Hematopoietic multipotent progenitor cell treated with erythropoietin and hydrocortisone succinate and interleukin-3 and kit ligand, for 4 days (in vitro differentiated cells): ENCODE data around the gene USP32.
"Not testable (repeated sequence)": the region's sequence is repeated elsewhere in the genome, so short reads cannot be mapped to it uniquely, and the experiment has no call there.

Source experiments
- DNase-seq: peaks from one replicate; pipeline ENCODE4 v3.0.0-alpha.2; 2015

USP32 gene

DNA sequence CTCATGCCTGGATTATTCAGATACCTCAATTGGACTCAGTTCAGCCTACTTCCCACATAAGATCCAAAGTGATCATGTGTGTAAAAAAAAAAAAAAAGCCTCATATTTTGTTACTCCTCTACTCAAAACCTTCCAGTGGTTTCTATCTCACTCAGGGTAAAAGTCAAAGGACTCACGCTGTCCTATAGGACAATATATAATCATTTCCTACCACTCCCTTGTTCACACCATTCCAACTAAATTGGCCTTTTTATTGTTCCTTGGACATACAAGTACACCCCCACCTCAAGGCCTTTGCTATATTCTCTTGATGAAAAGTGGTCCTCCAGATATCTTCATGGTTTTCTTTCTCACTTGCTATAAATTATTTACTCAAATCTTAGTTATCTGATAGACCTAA lies 99.2 kb downstream of the USP32 start:
- no peak for DNase-seq

DNA sequence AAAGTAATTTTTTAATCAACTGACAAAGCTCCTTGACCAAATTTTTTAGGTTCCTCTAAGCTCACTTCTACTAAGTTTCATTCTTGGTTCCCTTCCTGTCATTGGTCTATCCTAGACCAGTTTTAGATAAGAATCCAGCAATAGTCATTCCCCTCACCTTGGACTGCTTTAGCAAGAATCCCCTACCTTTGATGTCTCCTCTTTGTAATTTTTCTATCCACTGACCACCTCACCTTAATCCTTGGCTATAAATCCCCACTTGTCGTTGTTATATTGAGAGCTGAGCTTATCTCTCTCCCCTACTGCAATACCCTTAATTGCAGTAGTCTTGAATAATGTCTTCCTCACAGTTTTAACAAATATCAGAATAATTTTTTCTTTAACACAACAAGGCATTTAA lies 107.2 kb downstream of the USP32 start:
- DNase-seq = no peak

DNA sequence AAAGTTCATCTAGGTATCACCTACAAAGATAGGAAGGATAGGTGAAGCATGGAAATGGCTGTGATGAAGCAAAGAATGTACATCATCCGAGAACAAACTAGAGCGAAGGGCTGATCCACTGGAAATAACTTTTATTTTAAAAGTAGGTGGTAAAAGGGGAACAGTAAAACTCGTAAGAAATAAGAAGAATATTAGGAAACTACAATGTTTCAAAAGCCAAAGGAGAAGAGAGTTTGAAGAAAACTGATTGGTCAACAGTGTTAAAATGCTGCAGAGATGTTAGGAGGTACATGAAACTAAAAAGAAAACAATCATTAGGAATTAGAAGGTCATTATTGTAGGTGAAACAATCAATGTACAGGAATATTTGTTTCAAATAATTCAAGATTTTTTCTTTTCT lies 108.1 kb downstream of the USP32 start:
- no peak for DNase-seq

DNA sequence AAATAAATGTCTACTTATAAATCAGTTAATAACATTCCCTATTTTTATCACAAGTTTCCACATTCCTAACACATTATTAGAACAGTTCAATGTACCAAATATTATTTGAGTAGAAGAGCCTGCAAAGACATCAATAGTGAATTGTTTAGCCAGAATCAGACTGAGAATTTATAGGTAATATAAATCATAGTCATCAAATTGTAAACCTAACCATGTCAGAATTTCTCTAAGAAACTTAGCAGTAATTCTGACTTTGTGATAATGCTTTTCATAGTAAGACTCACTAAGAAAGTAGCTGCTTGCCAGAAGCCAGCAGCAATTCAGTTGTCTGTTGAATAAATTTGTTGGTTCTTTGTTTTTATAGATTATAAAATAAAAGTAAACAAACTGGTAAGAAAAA lies 111.3 kb downstream of the USP32 start:
- DNase-seq = no peak

DNA sequence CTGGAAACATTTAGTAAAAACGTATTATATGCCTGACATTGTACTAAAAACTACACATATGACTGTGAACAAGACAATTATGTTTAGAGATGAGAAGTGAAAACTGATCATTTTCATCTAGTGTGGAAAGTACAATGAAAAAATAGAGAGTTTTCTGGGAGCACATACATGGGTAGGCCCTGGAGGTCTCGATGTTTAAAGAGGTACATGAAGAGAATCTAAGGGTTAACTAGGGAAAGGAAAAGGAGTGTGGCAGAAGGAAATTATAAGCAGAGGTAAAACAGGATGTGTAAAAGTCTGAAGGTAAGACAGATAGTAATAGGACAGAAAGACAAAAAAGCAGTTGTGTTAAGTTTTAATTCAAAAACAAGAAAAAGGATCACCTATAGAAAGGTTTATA lies 113.7 kb downstream of the USP32 start:
- DNase-seq = no peak

DNA sequence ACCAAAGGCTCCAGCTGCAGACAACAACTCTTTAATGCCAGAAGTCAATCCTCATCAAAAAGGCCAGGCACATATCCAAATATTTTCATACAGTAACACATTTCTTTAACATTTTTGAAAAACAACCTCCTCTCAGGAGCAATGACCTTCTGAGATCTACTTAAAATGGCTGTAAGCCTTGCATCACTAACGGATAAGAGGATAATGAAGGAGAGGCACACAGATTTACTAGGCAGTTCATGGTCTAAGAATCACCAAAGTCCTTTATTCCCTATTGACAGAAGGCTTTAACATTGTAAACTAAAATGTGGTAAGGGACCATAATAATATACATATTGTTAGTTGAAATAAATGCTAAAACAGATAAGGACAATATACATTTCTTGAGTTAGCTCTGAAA lies 114.7 kb downstream of the USP32 start:
- DNase-seq = no peak

DNA sequence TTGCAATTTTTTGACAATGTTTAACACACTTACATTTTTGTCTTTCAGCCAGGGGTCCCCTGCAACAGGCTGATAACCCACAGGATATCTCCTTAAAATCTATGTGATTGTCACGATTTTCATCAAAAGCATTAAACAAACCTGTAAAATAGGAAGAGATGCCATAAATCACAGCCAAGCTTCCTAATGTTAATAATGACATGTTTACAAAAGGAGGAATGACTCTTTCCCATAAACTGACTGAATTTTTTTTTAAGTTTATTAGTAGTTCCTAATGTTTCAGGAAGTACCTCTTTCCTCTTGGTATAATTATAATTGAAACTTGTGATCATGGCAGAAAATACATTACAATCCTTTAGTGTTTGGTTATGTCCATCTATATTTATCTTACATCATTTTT lies 122.5 kb downstream of the USP32 start:
- DNase-seq = no peak

DNA sequence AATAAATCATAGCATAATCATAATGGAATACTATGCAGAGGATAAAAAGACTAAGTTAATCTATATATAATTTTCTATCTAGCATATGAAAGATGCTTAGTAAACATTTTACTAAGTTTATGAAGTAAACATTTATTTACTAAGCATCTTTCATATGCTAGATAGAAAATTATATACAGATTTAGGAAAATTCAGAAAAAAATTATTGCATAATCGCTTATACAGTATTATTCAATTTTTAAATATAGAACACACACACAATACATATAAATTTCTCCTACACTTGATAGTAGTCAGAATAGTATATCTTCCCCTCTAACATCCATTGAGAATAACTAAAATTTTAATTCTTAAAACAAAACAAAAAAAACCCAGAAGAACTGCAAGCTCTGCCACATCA lies 131.4 kb downstream of the USP32 start:
- DNase-seq = no peak

DNA sequence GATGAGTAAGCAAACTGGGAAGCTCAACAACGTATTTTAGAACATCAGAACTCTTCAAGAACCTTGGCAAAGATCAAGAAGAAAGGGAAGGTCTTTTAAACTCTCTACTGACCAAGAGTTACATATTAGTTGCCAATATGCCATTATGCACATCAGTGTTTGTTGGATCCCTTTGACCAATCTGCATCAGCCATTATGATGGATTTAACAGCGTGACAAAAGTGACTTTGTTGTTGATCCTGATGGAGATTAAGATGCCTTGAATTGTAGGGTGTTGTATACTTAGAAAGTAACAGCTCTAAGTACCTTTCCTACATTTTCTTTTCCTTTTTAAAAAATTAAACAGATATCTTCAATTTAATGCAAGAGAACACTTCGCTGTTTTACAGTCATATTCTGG lies 133.6 kb downstream of the USP32 start:
- no peak for DNase-seq

DNA sequence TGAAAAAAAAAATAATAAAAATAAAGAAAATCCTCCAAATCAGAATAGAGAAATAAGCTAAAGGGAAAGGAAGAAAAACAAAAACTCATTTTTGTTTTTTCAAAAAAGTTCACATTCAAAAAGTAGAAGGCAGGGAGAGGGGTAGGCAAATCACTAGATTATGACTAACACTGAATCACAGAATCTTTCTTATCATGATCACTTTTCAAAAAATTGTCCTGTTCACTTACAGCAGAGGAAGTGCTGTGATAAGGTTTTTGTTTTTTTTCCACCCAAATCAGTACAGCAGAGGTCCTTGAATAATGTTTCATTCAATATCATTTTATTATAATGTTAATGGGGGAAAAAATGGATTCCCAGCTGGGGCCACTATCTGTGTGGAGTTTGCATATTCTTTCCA lies 135.8 kb downstream of the USP32 start:
- DNase-seq = no peak

DNA sequence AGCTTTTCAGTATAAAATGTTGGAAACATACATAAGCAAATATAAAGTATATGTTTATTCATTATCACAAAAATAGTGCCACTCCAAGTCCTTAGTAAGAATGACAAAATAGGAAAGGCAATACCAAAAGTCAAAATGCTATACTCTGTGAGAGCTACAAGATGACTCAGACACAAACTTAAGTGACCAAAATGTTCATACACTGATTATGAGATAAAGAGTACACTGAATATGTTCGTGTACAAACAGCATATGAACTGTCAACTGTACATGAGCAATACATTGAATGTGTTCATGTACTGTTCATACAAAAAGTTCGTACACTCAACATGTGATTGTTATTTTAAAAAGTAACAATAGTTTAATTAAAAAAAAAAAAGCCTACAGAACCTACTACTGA lies 138.9 kb downstream of the USP32 start:
- DNase-seq = peak; percentile 49

DNA sequence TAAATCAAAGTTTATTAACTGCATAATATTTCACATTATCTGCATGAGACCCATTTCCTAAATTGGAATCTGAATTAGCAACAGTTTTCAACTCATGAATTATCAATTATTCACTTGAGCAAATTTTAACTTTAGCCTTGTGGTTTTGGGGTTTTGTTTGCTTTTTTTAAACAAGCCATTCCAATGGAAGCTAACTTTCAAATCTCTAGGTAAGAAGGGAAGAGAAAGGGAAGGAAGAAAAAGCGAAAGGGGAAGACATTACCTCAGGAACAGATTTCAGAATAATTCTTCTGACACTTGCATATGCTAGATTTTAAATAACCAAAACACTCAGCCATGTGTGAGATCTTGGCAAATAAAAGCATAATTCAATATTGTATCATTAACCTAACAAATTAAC lies 139.5 kb downstream of the USP32 start:
- DNase-seq = no peak

DNA sequence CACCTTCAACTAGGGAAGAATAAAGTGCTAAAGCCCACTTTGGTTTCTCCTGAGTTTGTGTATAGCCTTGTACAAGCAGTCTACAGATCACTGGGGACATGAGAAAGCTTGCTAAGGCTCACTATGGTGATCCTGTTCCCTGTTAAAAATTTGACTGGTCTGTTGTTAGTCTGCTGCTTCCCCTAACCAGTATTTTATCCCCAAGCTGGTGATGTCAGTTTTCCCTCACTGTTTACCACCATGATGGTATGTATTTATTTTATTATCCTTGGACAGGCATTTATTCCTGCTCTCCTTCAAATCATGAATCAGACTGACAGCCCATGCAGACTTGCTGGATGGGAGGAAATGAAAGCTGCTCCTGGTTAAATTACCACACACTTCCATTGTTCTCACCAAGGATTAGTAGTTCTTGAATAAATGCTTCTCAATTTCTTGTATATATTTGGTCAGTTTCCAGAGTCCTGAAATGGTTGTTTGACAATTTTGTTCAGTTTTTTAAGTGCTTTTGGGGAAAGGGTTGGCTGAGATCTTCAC lies 142.6 kb downstream of the USP32 start:
- no peak for DNase-seq

DNA sequence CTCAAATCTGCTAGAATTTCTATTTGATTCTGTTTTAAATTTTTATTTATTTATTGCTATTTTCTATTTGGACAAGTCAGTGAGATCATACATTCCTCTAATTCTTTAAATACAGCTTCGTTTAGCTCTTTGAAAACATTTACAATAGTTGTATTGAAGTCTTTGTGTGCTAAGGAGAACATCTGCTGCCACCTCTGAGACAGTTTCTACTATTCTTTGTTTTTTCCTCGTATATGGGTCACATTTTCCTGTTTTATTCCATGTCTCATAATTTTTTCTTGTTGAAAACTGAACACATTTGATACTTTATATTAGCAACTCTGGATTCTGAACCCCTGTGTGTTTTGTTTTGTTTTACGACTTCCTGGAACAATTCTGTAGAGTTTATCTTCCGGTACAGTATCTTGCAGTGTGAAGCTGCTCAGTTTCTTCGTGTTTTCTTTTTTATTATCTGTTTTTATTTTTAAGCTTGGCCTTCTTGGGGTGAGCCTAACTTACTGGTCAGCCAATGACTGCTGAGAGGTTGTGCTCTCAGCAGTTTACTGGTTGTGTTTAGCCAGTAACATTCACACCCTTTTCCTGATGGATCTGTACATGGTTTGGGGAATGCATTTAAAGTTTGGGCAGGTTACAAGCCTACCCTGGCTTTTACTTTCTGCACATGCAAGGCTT lies 143.2 kb downstream of the USP32 start:
- no peak for DNase-seq

DNA sequence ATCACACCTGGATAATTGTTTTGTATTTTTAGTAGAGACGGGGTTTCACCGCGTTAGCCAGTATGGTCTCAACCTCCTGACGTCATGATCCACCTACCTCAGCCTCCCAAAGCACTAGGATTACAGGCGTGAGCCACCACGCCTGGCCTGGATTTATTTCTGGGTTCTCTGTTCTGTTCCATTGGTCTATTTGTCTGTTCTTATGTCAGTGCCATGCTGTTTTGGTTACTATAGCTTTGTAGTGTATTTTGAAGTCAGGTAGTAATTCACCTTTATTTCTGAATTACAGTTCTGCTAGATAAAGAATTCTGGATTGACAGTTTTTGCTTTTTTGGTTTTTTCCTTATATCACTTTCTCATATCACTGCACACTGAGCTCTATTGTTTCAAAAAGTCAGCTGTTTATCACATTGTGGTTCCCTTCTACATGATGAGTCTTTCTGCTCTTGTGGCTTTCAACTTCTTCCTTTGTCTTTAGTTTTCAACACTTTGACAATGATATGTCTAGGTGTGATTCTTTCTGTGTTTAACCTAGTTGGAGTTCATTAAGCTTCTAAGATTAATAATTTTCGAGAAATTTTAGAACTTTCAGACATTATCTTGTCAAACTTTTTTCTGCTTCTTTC lies 144.0 kb downstream of the USP32 start:
- peak; percentile 21 for DNase-seq

DNA sequence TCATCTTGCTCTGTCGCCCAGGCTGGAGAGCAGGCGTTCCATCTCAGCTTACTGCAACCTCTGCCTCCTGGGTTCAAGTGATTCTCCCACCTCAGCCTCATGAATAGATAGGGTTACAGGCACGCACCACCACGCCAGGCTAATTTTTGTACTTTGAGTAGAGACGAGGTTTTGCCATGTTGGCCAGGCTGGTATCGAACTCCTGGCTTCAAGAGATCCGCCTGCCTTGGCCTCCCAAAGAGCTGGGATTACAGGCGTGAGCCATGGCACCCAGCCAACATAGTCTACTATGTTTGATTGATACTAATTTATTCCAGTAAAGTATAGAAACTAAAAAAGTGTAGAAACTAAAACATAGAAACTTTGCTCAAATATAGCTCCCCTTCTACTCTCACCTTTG lies 147.3 kb downstream of the USP32 start:
- DNase-seq = no peak

DNA sequence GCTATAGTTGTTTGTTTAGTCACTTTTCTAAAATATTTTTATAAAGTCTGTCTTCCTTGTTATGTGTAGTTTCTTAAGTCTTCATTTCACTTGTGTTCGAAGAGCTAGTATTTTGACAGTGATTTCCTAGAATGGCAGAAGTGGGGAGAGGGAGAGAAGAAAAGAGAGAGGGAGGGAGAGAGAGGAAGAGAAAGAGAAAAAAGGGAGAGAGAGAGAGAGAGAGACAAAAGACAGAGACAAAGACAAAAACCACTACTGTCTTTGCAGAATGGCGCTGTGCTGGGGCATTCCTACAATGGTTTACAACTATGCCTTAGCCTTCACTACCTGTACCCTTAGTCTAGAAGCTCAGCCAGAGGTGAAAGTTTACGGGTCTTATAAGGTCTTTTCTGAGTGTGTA lies 151.6 kb downstream of the USP32 start:
- DNase-seq = no peak

DNA sequence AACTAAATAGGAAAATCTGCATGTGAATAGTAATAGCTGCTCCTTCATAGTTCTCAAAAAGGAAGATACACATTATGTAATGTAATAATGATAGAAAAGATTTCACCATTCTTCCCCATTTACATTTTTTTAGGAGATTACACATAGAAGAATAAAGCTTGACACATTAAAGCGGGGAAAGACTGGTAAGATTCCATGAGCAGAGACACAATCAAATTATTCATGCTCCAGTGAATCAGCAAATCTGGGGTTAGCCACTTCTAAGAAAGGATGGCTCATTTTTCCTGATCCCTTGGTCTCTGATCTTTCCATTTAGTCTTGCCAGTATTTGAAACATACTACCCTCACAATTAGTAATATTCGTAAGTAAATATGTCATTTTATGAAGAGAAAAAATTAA lies 160.2 kb downstream of the USP32 start:
- DNase-seq = no peak

DNA sequence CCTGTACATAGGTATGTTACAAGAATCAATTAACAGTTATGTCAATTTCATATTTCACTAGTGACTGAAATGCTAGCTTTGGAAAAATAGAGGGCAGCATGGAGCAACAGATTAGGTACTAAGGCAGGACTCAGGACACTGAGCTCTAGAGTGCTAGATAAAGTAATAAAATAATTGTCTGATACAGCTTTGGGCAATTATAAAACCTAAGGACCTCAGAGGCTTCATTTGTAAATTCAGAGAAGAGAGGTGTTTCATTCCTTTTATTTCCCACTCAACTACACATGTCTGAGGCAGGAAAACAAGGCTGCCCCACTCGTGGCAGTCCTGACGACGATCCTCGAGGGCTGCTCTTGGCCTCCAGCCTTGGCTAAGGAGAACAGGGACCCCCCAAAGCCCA lies 160.7 kb downstream of the USP32 start:
- peak; percentile 63 for DNase-seq

DNA sequence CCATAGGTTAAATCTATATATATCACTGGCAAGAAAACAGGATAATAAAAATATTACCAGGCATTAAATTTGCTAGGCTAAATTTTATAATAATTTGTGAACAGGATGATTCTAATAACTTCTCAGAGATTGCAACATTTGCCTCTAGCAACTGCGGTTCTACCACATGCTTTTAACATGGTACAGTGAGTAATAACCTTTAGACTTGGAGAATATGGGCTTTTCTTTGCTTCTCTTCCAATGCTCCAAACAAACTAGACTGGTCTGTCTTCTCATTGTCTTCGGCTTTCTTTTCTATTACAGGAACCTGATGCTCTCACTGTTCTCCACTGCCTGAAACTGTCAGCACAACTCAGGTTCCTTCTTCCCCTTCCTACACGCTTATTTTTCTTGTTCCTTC lies 161.6 kb downstream of the USP32 start:
- DNase-seq = no peak

DNA sequence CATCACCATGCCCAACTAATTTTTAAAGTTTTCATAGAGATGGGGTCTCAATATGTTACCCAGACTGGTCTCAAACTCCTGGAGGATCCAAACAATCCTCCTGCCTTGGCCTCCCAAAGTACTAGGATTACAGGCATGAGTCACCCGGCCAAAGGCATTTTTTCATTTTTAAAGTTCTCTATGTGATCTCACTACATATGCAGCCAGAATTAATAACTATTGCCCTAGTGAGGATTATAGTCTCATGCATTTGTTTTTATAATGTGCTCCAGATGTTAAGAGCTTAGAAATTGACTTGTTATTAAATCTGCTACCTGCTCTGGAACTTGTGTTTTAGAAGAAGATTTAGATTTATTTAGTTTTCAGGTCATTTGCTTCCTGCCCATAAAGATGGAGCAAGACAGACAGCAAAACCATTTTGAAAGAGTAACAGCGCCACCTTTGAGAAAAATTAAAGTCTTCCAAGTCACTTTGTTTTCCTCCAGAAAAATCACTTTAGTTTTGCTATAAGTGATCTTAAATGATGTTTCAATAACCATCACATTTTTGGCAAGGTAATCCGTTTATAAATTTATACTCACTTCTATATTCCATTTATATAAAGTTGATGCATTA lies 162.6 kb downstream of the USP32 start:
- DNase-seq = peak; percentile 23

DNA sequence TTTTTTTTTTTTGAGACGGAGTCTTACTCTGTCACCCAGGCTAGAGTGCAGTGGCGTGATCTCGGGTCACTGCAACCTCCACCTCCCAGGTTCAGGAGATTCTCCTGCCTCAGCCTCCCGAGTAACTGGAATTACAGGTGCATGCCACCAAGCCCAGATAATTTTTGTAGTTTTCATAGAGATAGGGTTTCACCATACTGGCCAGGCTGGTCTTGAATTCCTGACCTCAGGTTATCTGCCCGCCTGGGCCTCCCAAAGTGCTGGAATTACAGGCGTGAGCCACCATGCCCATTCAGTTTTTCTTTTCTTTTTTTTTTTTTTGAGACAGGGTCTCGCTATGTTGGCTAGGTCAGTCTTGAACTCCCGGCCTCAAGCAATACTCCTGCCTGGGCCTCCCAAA lies 164.7 kb downstream of the USP32 start:
- not testable (repeated sequence) for DNase-seq

DNA sequence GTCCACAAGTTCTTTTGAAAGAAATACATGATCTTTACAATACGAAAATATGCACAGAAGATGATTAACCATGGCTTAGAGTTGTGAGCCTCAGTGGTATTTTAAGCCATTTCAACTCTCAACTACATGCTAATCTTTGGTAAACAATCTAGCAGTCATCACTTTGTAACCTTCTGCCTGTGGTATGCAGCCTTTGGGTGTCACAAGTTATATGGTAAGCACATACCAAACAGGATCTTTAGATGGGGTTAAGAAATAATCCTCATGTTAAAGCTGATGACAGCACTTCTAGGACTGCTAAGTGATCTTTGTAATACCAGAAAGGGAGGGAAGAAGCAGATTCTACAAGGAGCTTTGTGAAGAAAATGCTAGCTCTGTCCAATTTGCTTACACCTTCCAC lies 167.9 kb downstream of the USP32 start:
- no peak for DNase-seq

DNA sequence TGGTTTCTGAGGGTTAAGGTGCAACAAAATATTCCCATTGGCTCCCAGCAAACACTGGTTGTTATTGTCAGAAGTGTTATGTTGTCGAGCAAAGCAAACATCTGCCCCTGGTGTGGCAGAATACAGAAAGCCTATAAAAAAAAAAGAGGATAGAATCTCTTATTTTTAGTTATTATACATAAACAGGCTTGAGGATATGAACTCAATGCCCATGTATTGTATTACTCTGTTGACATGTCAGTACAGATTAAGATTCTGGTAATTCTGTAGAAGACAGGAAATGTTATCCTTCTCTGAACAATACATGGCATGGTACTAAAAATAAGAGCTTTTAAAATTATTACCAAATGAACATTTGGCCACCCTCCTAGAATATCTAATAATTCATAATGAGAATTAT lies 168.5 kb downstream of the USP32 start:
- no peak for DNase-seq

DNA sequence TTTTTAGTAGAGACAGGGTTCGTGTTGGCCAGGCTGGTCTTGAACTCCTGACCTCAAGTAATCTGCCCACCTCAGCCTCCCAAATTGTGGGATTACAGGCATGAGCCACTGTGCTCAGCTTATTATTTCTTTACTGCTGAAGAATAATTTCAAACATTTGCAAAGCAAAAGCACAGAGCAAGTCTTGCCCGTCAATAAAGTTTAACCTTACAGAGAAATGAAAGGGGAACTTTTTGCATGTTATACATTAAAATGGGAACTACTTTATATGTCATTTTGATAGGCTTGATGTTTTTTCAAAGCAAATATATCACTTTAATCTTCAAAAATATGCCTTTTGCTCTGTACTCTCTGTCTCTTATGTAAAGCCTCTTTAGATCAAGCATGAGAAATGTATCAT lies 173.2 kb downstream of the USP32 start:
- not testable (repeated sequence) for DNase-seq
